OCI-LY7 (cell line): Measurements from ENCODE around the gene FLVCR2. TPM values are rescaled to one million over a fixed set of nuclear protein-coding genes. Genes with fewer than 3 reads are reported as not detected.

Experiments used
- BruUV-seq: library from RNA; stranded (reverse); fragments of 400-500 nt; replicated peaks from 2 replicates; lab custom pipeline; 2021; lab: Mats Ljungman, UMichigan
- CTCF ChIA-PET: fragments of 300-600 bp; sonication (Branson Sonifier 250); formaldehyde crosslinking; loops from one replicate; lab custom pipeline; 2022; ENCODE audit warnings: antibody characterized with exemption; ENCODE audit not compliant: unreplicated experiment; lab: Charles Lee
- POLR2A ChIA-PET: fragments of 300-600 bp; sonication (Branson Sonifier 250); formaldehyde crosslinking; loops from one replicate; lab custom pipeline; 2022; ENCODE audit warnings: antibody characterized with exemption; lab: Charles Lee
- DNase-seq: peaks from one replicate; pipeline ENCODE4 v3.0.0-alpha.2; 2015; ENCODE audit warnings: low spot score
- H2AFZ ChIP-seq: fragments of 200-600 bp; sonication (generic), shearing (Covaris generic); 2 replicates; pipeline ENCODE4 v1.6.1; 2014; ENCODE audit warnings: mild to moderate bottlenecking, antibody characterized with exemption, low read length, moderate library complexity
- H3K27ac ChIP-seq: fragments of 200-600 bp; sonication (generic); 2 replicates; pipeline ENCODE4 v1.5.1; 2014; ENCODE audit warnings: mixed run types, low read depth, mild to moderate bottlenecking, moderate library complexity, low read length, inconsistent platforms; ENCODE audit not compliant: poor library complexity, severe bottlenecking
- H3K36me3 ChIP-seq: fragments of 200-600 bp; sonication (generic); 2 replicates; pipeline ENCODE4 v1.6.1; 2014; ENCODE audit warnings: mild to moderate bottlenecking, antibody characterized with exemption, low read length, moderate library complexity, mixed read lengths; ENCODE audit not compliant: insufficient read depth
- H3K4me1 ChIP-seq: fragments of 200-600 bp; sonication (generic); 2 replicates; pipeline ENCODE4 v1.5.1; 2014; ENCODE audit warnings: mild to moderate bottlenecking, low read length; ENCODE audit not compliant: insufficient read depth, poor library complexity, severe bottlenecking
- H3K4me2 ChIP-seq: fragments of 200-600 bp; sonication (generic); 2 replicates; pipeline ENCODE4 v1.6.1; 2014; ENCODE audit warnings: mild to moderate bottlenecking, low read length
- H3K4me3 ChIP-seq: fragments of 200-600 bp; sonication (generic); 2 replicates; pipeline ENCODE4 v1.5.1; 2014; ENCODE audit warnings: mild to moderate bottlenecking, low read depth, low read length; ENCODE audit not compliant: poor library complexity, severe bottlenecking
- H3K79me2 ChIP-seq: fragments of 200-600 bp; sonication (generic); 2 replicates; pipeline ENCODE4 v1.6.1; 2016; ENCODE audit warnings: low read depth, mild to moderate bottlenecking, low read length, moderate library complexity, mixed read lengths; ENCODE audit not compliant: insufficient read depth
- H3K9me2 ChIP-seq: fragments of 200-600 bp; sonication (generic); 2 replicates; pipeline ENCODE4 v1.6.1; 2016; ENCODE audit warnings: mild to moderate bottlenecking, low read length, mixed read lengths; ENCODE audit not compliant: insufficient read depth
- H3K9me3 ChIP-seq: fragments of 200-600 bp; sonication (generic); 2 replicates; pipeline ENCODE4 v1.6.1; 2014; ENCODE audit warnings: mild to moderate bottlenecking, mixed run types, low read length, mixed read lengths
- H4K20me1 ChIP-seq: fragments of 200-600 bp; sonication (generic); 2 replicates; pipeline ENCODE4 v1.6.1; 2014; ENCODE audit warnings: mild to moderate bottlenecking, antibody characterized with exemption, low read length, moderate library complexity, mixed read lengths; ENCODE audit not compliant: insufficient read depth
- CTCF ChIP-seq: fragments of 200-600 bp; sonication (generic); conservative IDR thresholded peaks from 2 replicates; pipeline ENCODE4 v1.5.1; 2014; ENCODE audit warnings: mild to moderate bottlenecking, antibody characterized with exemption, low read length, moderate library complexity, mixed read lengths
- EZH2phosphoT487 ChIP-seq: fragments of 200-600 bp; sonication (generic); IDR thresholded peaks from 2 replicates; pipeline ENCODE4 v1.6.1; 2018; ENCODE audit warnings: low read depth, borderline replicate concordance, mild to moderate bottlenecking, mixed run types, antibody characterized with exemption, low read length, moderate library complexity, mixed read lengths
- intact Hi-C: fragments of 100-400 bp; cut with micrococcal nuclease; formaldehyde crosslinking; loops from one replicate; pipeline ENCODE4 v1.10.0; 2022; ENCODE audit not compliant: unreplicated experiment
- total RNA-seq, 2 experiments: library from RNA; depleted of rRNA in 1 of 2; stranded (reverse); fragments of >200 nt in 1 of 2; shearing (Covaris generic) in 1 of 2; gene quantifications; 2 replicates each; pipeline ENCODE4 v1.2.3, GENCODE V29; 2014 to 2022

Gene FLVCR2
- total RNA-seq, 2 experiments from 2014 or later = not detected

- no peaks in the 10 kb centered on the region for H3K36me3 ChIP-seq
- H3K79me2 ChIP-seq = no peaks in the 10 kb centered on the region
- H3K9me3 ChIP-seq = no peaks in the 10 kb centered on the region
- no peak overlapping the region for H3K27ac ChIP-seq
- intact Hi-C loops = no loop called here
- H3K4me2 ChIP-seq = no peak overlapping the region
- ChIA-PET CTCF (no interaction called here), POLR2A (no interaction called here)
- H4K20me1 ChIP-seq = no peaks in the 10 kb centered on the region
- no peak overlapping the region for H3K4me3 ChIP-seq
- no peak for DNase-seq
- H3K4me1 ChIP-seq = no peaks in the 10 kb centered on the region
- H2AFZ ChIP-seq = no peak overlapping the region
- H3K9me2 ChIP-seq = no peaks in the 10 kb centered on the region
- no TSS peak for BruUV-seq
- TF ChIP-seq CTCF (no peak), EZH2phosphoT487 (no peak)
Observed at GRCh38 chr14:75578786-75579337, 442 bp downstream of the FLVCR2 start.

- intact Hi-C loops = no loop called here
- H3K79me2 ChIP-seq = no peaks in the 10 kb centered on the region
- DNase-seq = no peak
- no peaks in the 10 kb centered on the region for H3K36me3 ChIP-seq
- BruUV-seq = no TSS peak
- H3K4me3 ChIP-seq = no peak overlapping the region
- TF ChIP-seq CTCF = no peak
- TF ChIP-seq EZH2phosphoT487 = no peak
- no peaks in the 10 kb centered on the region for H3K4me1 ChIP-seq
- CTCF ChIA-PET = no interaction called here
- POLR2A ChIA-PET = no interaction called here
- H4K20me1 ChIP-seq = no peaks in the 10 kb centered on the region
- no peak overlapping the region for H3K4me2 ChIP-seq
- H3K27ac ChIP-seq = no peak overlapping the region
- no peak overlapping the region for H2AFZ ChIP-seq
- H3K9me3 ChIP-seq = no peaks in the 10 kb centered on the region
- no peaks in the 10 kb centered on the region for H3K9me2 ChIP-seq
Observed at GRCh38 chr14:75579338-75579864, 981 bp downstream of the FLVCR2 start.

- no peak overlapping the region for H3K4me2 ChIP-seq
- intact Hi-C loops = no loop called here
- ChIA-PET CTCF (no interaction called here), POLR2A (no interaction called here)
- no peaks in the 10 kb centered on the region for H3K9me3 ChIP-seq
- H3K9me2 ChIP-seq = no peaks in the 10 kb centered on the region
- H3K79me2 ChIP-seq = no peaks in the 10 kb centered on the region
- TF ChIP-seq EZH2phosphoT487 (no peak), CTCF (no peak)
- BruUV-seq = no TSS peak
- DNase-seq = no peak
- H3K4me1 ChIP-seq = no peaks in the 10 kb centered on the region
- H4K20me1 ChIP-seq = no peaks in the 10 kb centered on the region
- H3K4me3 ChIP-seq = no peak overlapping the region
- H2AFZ ChIP-seq = no peak overlapping the region
- no peaks in the 10 kb centered on the region for H3K36me3 ChIP-seq
- no peak overlapping the region for H3K27ac ChIP-seq
Observed at GRCh38 chr14:75579882-75580281, 1.5 kb downstream of the FLVCR2 start.
